ENCODE measurements around the gene MAS1. TPM values are rescaled to one million over a fixed set of nuclear protein-coding genes. Genes with fewer than 3 reads are reported as not detected.
"Not testable (repeated sequence)": the region's sequence is repeated elsewhere in the genome, so short reads cannot be mapped to it uniquely, and the experiment has no call there.

MAS1 gene
- total RNA-seq, 6 donors from 2014 or later = 0.03 TPM; not detected in 5

- H3K27ac ChIP-seq, H3K4me3 ChIP-seq, H3K27me3 ChIP-seq, H3K36me3 ChIP-seq, H3K4me1 ChIP-seq, H3K9me3 ChIP-seq, DNase-seq: not testable (repeated sequence)
- peak in 5 of 6 experiments; percentile 11 to 67 (median 60) for TF ChIP-seq CTCF (IDR thresholded peaks at IDR 0.05)
- WGBS, 2 donors = 18 to 20% methylated on average over 5 of the region's 5 CpGs
- peak in 1 of 2 donors; percentile 82 for ATAC-seq (ENCODE audit: low FRiP score in 2 of 2)
Observed at GRCh38 chr6:159863341-159863740, 27.4 kb upstream of the MAS1 start.

- Histone ChIP-seq H3K27me3 (no peaks in the 10 kb centered on the region), H3K4me1 (no peaks in the 10 kb centered on the region), H3K4me3 (no peak overlapping the region), H3K9me3 (no peaks in the 10 kb centered on the region), H3K36me3 (no peaks in the 10 kb centered on the region), H3K27ac (no peak overlapping the region)
- 87 to 90% methylated on average over 12 of the region's 12 CpGs for WGBS, 2 donors
- DNase-seq (no peak), ATAC-seq (ENCODE audit: low FRiP score in 2 of 2) (no peak)
- TF ChIP-seq POLR2A (IDR thresholded peaks at IDR 0.05) (no peak), CTCF (IDR thresholded peaks at IDR 0.05) (no peak), POLR2AphosphoS5 (IDR thresholded peaks at IDR 0.05) (no peak), EP300 (IDR thresholded peaks at IDR 0.05) (no peak)
Observed at GRCh38 chr6:159865226-159865920, 25.4 kb upstream of the MAS1 start.

- no peak overlapping the region for H3K27ac ChIP-seq
- H3K4me1 ChIP-seq = no peaks in the 10 kb centered on the region
- no peaks in the 10 kb centered on the region for H3K27me3 ChIP-seq
- no peaks in the 10 kb centered on the region for H3K36me3 ChIP-seq
- DNase-seq (peak in 1 of 2 donors; percentile 75), ATAC-seq (ENCODE audit: low FRiP score in 2 of 2) (peak; percentile 38 to 44)
- no peak overlapping the region for H3K4me3 ChIP-seq
- 91 to 94% methylated on average over 14 to 26 of the region's 28 CpGs for WGBS, 2 donors
- TF ChIP-seq EP300 (IDR thresholded peaks at IDR 0.05) (no peak), POLR2A (IDR thresholded peaks at IDR 0.05) (no peak), CTCF (IDR thresholded peaks at IDR 0.05) (no peak), POLR2AphosphoS5 (IDR thresholded peaks at IDR 0.05) (no peak)
- H3K9me3 ChIP-seq = no peaks in the 10 kb centered on the region
Observed at GRCh38 chr6:159866286-159867247, 24.2 kb upstream of the MAS1 start.

- no peak for TF ChIP-seq EP300 (IDR thresholded peaks at IDR 0.05)
- TF ChIP-seq POLR2A (IDR thresholded peaks at IDR 0.05) = no peak
- TF ChIP-seq POLR2AphosphoS5 (IDR thresholded peaks at IDR 0.05) = no peak
- no peak for TF ChIP-seq CTCF (IDR thresholded peaks at IDR 0.05)
- WGBS, 2 donors = 80 to 93% methylated on average over 1 of the region's 1 CpG
- Histone ChIP-seq H3K27ac (no peak overlapping the region), H3K27me3 (no peaks in the 10 kb centered on the region), H3K9me3 (no peaks in the 10 kb centered on the region), H3K36me3 (no peaks in the 10 kb centered on the region), H3K4me1 (no peaks in the 10 kb centered on the region), H3K4me3 (no peak overlapping the region)
- DNase-seq (peak in 1 of 2 donors; percentile 36), ATAC-seq (ENCODE audit: low FRiP score in 2 of 2) (no peak)
Observed at GRCh38 chr6:159871241-159871640, 19.5 kb upstream of the MAS1 start.
